Measurements from ENCODE around the gene EIF4A2. TPM values are rescaled to one million over a fixed set of nuclear protein-coding genes. Genes with fewer than 3 reads are reported as not detected.

The EIF4A2 gene
- polyA plus RNA-seq, 1 of the 3 experiments (the other 2 are of a cell fraction) = 270 TPM

- no peaks in the 10 kb centered on the region for H3K9me2 ChIP-seq
- H4K20me1 ChIP-seq (ENCODE audit: insufficient read depth) = no peaks in the 10 kb centered on the region
- POLR2A ChIA-PET = no interaction called here
Observed at GRCh38 chr3:186760141-186760833, 23.1 kb upstream of the EIF4A2 start.

More at GRCh38 chr3:186760141-186760833, 23.1 kb upstream of the EIF4A2 start:
- no peak overlapping the region for H3K27ac ChIP-seq (ENCODE audit: low read depth in 2 of 2, low read length in 1 of 2)
- no peak for TF ChIP-seq GABPA (IDR thresholded peaks at IDR 0.05; ENCODE audit: low read depth)
- no peak for TF ChIP-seq REST (IDR thresholded peaks at IDR 0.05; ENCODE audit: low read depth, low read length)
- TF ChIP-seq YY1 (IDR thresholded peaks at IDR 0.05; ENCODE audit: low read depth) = no peak
- TF ChIP-seq NFIC (IDR thresholded peaks at IDR 0.05; ENCODE audit: borderline replicate concordance) = no peak
- no peak for TF ChIP-seq ELF1 (IDR thresholded peaks at IDR 0.05)
- TF ChIP-seq RXRA (IDR thresholded peaks at IDR 0.05; ENCODE audit: borderline replicate concordance, low read depth) = no peak
- no peak for TF ChIP-seq MXI1 (IDR thresholded peaks at IDR 0.05; ENCODE audit: low read depth, low read length)
- TF ChIP-seq RAD21 (IDR thresholded peaks at IDR 0.05; ENCODE audit: low read length) = no peak
- no peak for TF ChIP-seq NRF1 (IDR thresholded peaks at IDR 0.05; ENCODE audit: low read depth, low read length)
- TF ChIP-seq EZH2phosphoT487 (IDR thresholded peaks at IDR 0.05; ENCODE audit: borderline replicate concordance, low read depth) = no peak
- no peak for TF ChIP-seq USF1 (IDR thresholded peaks at IDR 0.05; ENCODE audit: borderline replicate concordance, low read depth)
- no peak for TF ChIP-seq RFX5 (IDR thresholded peaks at IDR 0.05; ENCODE audit: low read length)
- no peak for TF ChIP-seq TCF12 (IDR thresholded peaks at IDR 0.05)
- TF ChIP-seq RCOR1 (IDR thresholded peaks at IDR 0.05; ENCODE audit: low read length) = no peak
- TF ChIP-seq, protein P1, sequence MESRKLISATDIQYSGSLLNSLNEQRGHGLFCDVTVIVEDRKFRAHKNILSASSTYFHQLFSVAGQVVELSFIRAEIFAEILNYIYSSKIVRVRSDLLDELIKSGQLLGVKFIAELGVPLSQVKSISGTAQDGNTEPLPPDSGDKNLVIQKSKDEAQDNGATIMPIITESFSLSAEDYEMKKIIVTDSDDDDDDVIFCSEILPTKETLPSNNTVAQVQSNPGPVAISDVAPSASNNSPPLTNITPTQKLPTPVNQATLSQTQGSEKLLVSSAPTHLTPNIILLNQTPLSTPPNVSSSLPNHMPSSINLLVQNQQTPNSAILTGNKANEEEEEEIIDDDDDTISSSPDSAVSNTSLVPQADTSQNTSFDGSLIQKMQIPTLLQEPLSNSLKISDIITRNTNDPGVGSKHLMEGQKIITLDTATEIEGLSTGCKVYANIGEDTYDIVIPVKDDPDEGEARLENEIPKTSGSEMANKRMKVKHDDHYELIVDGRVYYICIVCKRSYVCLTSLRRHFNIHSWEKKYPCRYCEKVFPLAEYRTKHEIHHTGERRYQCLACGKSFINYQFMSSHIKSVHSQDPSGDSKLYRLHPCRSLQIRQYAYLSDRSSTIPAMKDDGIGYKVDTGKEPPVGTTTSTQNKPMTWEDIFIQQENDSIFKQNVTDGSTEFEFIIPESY (IDR thresholded peaks at IDR 0.05; ENCODE audit: borderline replicate concordance, low read depth) = no peak
- TF ChIP-seq TAF1 (IDR thresholded peaks at IDR 0.05; ENCODE audit: borderline replicate concordance, low read depth, low read length) = no peak
- WGBS (ENCODE audit: low lambda C conversion rate) = 80% methylated on average over 10 of the region's 10 CpGs
- no peak overlapping the region for H2AFZ ChIP-seq (ENCODE audit: low read depth)
- no peaks in the 10 kb centered on the region for H3K79me2 ChIP-seq (ENCODE audit: insufficient read depth)
- DNase-seq = no peak
- H3K4me3 ChIP-seq (ENCODE audit: low read depth in 2 of 2, low read length in 1 of 2) = no peak overlapping the region
- H3K36me3 ChIP-seq (replicated peaks in 1 of 2; ENCODE audit: control insufficient read depth in 1 of 2, insufficient read depth in 2 of 2, low read length in 1 of 2) = no peaks in the 10 kb centered on the region
- no peaks in the 10 kb centered on the region for H3K4me1 ChIP-seq (ENCODE audit: control insufficient read depth in 1 of 2, insufficient read depth in 2 of 2, low read depth in 1 of 2, low read length in 1 of 2)
- H3K4me2 ChIP-seq = no peak overlapping the region
- H3K9ac ChIP-seq = no peak overlapping the region
- CTCF ChIA-PET = no interaction called here
- H3F3A ChIP-seq (replicated peaks; ENCODE audit: insufficient read depth) = no peaks in the 10 kb centered on the region
- H3K27me3 ChIP-seq (ENCODE audit: insufficient read depth) = no peaks in the 10 kb centered on the region; the same call in 1 of the 2 replicates
- no peaks in the 10 kb centered on the region for H3K9me3 ChIP-seq
